ENCODE results near the gene TMEM121B. TPM values are rescaled to one million over a fixed set of nuclear protein-coding genes. Genes with fewer than 3 reads are reported as not detected.

TMEM121B gene
- total RNA-seq, 2 donors from 2014 or later = 7.6 to 15.5 TPM

DNA sequence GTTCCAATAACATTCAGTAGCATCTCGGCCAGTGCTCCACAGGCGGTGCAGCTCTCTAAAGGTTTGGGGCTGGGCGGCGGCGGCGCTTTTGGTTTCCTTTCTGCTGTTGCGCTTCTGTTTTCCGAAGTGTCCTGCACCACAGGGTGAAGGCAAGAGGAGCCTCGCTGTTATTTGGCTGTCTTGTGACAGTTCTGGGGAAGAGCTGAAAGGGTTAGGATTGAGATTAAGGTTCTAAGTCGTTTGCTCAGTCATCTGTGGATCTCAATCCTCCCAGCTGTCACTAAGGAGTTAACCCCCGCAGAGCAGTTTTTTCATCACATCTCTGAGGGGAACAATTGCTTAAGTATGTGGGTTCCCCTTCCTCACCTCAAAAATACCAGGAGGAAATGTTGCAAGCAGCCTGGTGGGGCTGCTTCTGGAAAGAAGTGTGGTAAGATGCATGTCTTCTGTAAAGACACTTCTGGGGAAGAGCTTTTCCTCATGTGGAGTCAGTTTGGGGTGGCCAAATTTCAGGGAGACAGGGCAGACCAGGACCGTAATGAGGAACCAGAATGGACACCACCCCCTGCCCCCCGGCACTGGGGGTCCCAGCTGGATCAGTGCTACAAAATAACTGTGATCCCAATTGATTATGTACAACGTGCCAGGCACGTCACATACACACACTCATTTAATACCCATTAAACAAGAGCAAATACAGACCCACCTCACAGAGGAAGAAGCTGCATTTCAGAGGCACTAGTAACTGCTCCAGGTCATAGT lies 14.2 kb downstream of the TMEM121B start:
- Histone ChIP-seq H3K4me3 (no peak overlapping the region), H3K9me3 (no peaks in the 10 kb centered on the region), H3K4me1 (replicated peaks) (no peaks in the 10 kb centered on the region), H3K36me3 (peaks cover 10 to 19% of the 10 kb centered on the region in 2 donors), H3K27ac (no peak overlapping the region), H3K27me3 (replicated peaks; ENCODE audit: insufficient read depth) (no peaks in the 10 kb centered on the region)
- TF ChIP-seq POLR2A (IDR thresholded peaks at IDR 0.05) (no peak), POLR2AphosphoS5 (IDR thresholded peaks at IDR 0.05) (no peak)
- TF ChIP-seq, protein P1, sequence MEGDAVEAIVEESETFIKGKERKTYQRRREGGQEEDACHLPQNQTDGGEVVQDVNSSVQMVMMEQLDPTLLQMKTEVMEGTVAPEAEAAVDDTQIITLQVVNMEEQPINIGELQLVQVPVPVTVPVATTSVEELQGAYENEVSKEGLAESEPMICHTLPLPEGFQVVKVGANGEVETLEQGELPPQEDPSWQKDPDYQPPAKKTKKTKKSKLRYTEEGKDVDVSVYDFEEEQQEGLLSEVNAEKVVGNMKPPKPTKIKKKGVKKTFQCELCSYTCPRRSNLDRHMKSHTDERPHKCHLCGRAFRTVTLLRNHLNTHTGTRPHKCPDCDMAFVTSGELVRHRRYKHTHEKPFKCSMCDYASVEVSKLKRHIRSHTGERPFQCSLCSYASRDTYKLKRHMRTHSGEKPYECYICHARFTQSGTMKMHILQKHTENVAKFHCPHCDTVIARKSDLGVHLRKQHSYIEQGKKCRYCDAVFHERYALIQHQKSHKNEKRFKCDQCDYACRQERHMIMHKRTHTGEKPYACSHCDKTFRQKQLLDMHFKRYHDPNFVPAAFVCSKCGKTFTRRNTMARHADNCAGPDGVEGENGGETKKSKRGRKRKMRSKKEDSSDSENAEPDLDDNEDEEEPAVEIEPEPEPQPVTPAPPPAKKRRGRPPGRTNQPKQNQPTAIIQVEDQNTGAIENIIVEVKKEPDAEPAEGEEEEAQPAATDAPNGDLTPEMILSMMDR (IDR thresholded peaks at IDR 0.05) = no peak
- no peak for DNase-seq (ENCODE audit: low spot score)
- intact Hi-C loops (cut with DNase I) = no loop called here
- 80% methylated on average over 15 of the region's 15 CpGs for WGBS

DNA sequence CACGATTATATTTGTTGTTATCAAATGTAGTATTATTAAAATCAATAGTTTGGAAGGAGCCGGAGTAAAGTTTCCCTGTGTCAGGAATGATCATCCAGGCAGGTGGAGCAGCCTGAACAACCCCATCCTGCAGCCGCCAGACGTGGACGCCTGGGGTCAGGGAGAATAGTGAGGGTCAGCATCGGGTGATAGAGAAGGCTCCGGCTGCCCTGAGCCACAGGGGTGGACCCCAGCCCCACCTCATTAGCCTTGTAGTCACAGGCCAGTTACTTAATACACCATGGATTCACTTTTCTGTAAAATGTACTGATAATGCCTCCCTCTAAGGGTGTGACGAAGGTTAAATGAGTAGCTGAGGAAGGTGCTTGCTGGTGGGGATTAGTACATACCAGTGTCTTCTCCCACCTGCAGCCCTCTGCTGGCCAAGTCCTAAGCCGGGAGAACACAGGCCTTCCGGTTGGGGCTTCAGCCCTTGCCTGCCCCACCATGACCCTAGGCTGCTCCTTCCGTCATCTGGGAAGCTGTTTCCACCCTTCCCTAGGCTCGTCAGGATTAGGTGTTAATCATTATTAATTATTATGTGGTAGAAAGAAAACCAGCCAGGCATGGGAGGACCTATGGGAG lies 14.9 kb downstream of the TMEM121B start:
- H3K27ac ChIP-seq = no peak overlapping the region
- 70% methylated on average over 12 of the region's 12 CpGs for WGBS
- intact Hi-C loops (cut with DNase I) = no loop called here

DNA sequence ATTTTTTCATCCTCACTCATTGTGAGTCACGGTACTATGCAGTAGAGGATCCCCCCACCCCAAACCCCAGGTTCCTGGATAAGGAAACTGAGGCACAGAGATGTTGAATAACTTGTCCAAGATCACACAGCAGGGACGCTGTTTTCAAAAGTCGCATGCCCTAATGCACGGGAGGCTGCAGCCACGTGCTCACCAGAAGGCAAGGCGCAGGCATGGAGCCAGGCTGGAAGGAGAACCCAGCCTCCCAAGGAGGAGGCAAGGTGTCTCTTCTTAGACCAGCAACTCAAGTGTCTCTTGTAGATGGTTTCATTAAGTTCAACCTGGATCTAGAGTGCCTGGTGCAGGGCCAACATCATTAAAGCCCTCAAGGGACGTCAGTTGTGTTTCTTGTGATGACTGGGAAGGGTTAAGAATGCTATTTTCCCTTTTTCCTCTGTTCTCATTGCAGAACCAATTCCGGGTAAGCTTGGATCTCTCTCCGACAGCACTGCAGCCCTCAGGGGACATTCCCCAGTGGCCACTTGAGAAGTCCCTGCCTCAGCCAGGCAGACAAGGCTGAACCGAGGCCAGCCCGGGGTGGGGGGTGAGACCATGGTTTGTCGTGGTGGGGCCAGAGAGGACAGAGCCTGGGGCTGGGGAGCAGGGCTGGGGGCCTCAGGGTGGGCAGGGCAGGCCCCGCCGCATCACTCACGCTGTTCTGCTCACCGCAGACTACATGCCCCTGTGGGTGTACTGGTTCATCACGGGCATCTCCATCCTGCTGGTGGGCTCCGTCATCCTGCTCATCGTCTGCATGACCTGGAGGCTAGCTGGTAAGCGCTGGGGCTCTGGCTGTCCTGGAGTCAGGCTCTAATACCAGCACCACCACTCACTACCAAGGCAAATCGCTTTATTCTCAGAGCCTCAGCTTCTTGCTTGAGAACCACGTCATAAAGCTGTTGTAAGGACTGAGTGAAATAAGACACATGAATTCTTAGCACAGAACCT lies 15.7 kb downstream of the TMEM121B start:
- 87% methylated on average over 22 of the region's 22 CpGs for WGBS
- Histone ChIP-seq H3K27me3 (replicated peaks; ENCODE audit: insufficient read depth) (no peaks in the 10 kb centered on the region), H3K4me3 (no peak overlapping the region), H3K4me1 (replicated peaks) (no peaks in the 10 kb centered on the region), H3K36me3 (peaks cover 11 to 32% of the 10 kb centered on the region in 2 donors), H3K27ac (no peak overlapping the region), H3K9me3 (no peaks in the 10 kb centered on the region)
- TF ChIP-seq POLR2AphosphoS5 (IDR thresholded peaks at IDR 0.05) = no peak
- no peak for TF ChIP-seq POLR2A (IDR thresholded peaks at IDR 0.05)
- TF ChIP-seq, protein P1 (IDR thresholded peaks at IDR 0.05) = no peak
- DNase-seq (ENCODE audit: low spot score) = no peak
- intact Hi-C loops (cut with DNase I) = no loop called here

More for the DNA sequence above, 14.9 kb downstream of the TMEM121B start:
- no peak for DNase-seq (ENCODE audit: low spot score)
- no peaks in the 10 kb centered on the region for H3K4me1 ChIP-seq (replicated peaks)
- no peak overlapping the region for H3K4me3 ChIP-seq
- H3K36me3 ChIP-seq = peaks cover 10 to 25% of the 10 kb centered on the region in 2 donors
- no peak for TF ChIP-seq POLR2A (IDR thresholded peaks at IDR 0.05)
- no peaks in the 10 kb centered on the region for H3K27me3 ChIP-seq (replicated peaks; ENCODE audit: insufficient read depth)
- no peaks in the 10 kb centered on the region for H3K9me3 ChIP-seq

DNA sequence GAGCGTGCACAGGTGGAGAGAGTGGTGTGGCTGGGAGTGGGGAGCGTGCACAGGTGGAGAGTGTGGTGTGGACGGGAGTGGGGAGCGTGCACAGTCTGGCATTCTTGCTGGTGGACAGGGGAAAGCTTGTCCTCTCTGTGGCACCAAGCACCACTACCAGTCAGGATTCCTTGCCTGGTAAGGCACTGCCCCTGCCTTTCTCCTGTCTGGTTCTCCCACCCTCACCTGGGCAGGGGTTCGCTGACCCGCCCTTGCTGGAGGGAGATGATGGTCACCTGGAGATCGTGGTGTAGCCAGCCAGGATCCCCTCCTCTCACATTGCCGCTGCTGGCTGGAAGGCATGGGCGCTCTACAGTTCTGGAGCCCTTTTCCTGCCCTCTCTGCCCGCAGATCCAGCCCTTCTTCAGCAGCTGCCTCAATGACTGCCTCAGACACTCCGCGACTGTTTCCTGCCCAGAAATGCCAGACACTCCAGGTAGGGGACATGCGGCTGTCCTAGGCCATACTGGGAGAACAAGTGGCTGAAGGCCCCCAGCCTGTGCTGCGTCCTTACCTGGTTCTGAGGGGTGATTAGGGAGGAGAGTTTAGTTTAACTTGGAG lies 16.7 kb downstream of the TMEM121B start:
- H3K9me3 ChIP-seq = no peaks in the 10 kb centered on the region
- peaks cover 15 to 32% of the 10 kb centered on the region in 2 donors for H3K36me3 ChIP-seq

More for the DNA sequence above, 16.7 kb downstream of the TMEM121B start:
- H3K4me3 ChIP-seq = no peak overlapping the region
- WGBS = 92% methylated on average over 13 of the region's 14 CpGs
- TF ChIP-seq, protein P1 (IDR thresholded peaks at IDR 0.05) = no peak
- TF ChIP-seq POLR2A (IDR thresholded peaks at IDR 0.05) = no peak
- TF ChIP-seq POLR2AphosphoS5 (IDR thresholded peaks at IDR 0.05) = no peak
- H3K27me3 ChIP-seq (replicated peaks; ENCODE audit: insufficient read depth) = no peaks in the 10 kb centered on the region
- no peak overlapping the region for H3K27ac ChIP-seq
- intact Hi-C loops (cut with DNase I) = no loop called here
- no peaks in the 10 kb centered on the region for H3K4me1 ChIP-seq (replicated peaks)
- DNase-seq (ENCODE audit: low spot score) = no peak

Data from prostate gland (tissue), 2 donors.